ENCODE data around the gene CLASP1. TPM values are rescaled to one million over a fixed set of nuclear protein-coding genes. Genes with fewer than 3 reads are reported as not detected.

Gene CLASP1
- total and polyA plus RNA-seq, 2 experiments from 2014 or later = 16.6 to 56.3 TPM

GRCh38 chr2:121575800-121576199 lies 73.5 kb downstream of the CLASP1 start:
- no peaks in the 10 kb centered on the region for H3K27me3 ChIP-seq (ENCODE audit: insufficient read depth)
- H3K36me3 Mint-ChIP-seq (ENCODE audit: low read depth) = no peaks in the 10 kb centered on the region
- H3K4me2 ChIP-seq = no peak overlapping the region
- no peak for TF ChIP-seq STAT1 (IDR thresholded peaks at IDR 0.05; ENCODE audit: unreplicated experiment)
- TF ChIP-seq CTCF (conservative IDR thresholded peaks at IDR 0.05; ENCODE audit: low read depth in 2 of 2) = no peak
- TF ChIP-seq CREB1 (CRISPR knock-in tag; IDR thresholded peaks at IDR 0.05; ENCODE audit: low read depth) = no peak
- no peak for TF ChIP-seq EZH2 (IDR thresholded peaks at IDR 0.05; ENCODE audit: low read depth, unreplicated experiment)
- no peak for TF ChIP-seq NANOG (IDR thresholded peaks at IDR 0.05; ENCODE audit: borderline replicate concordance)
- no peak for TF ChIP-seq ZNF114 (CRISPR knock-in tag; IDR thresholded peaks at IDR 0.05)
- TF ChIP-seq EZH2phosphoT487 (IDR thresholded peaks at IDR 0.05; ENCODE audit: unreplicated experiment) = no peak
- no peak for TF ChIP-seq POLR2AphosphoS5 (IDR thresholded peaks at IDR 0.05; ENCODE audit: low read depth)
- no peak for TF ChIP-seq ZNF462 (CRISPR knock-in tag; IDR thresholded peaks at IDR 0.05)
- TF ChIP-seq JUNB (IDR thresholded peaks at IDR 0.05; ENCODE audit: unreplicated experiment) = no peak
- H3K79me2 ChIP-seq (replicated peaks; ENCODE audit: insufficient read depth) = peaks cover 66% of the 10 kb centered on the region
- no peaks in the 10 kb centered on the region for H3K9me3 Mint-ChIP-seq
- H3K27me3 Mint-ChIP-seq (ENCODE audit: insufficient read depth, low read depth, poor library complexity) = peaks cover 1% of the 10 kb centered on the region
- H3F3A ChIP-seq (replicated peaks; ENCODE audit: low read depth) = no peaks in the 10 kb centered on the region
- no peaks in the 10 kb centered on the region for H3K9me2 ChIP-seq (ENCODE audit: insufficient read depth)
- H3K4me1 Mint-ChIP-seq = peaks cover 29% of the 10 kb centered on the region
- H3K4me1 ChIP-seq (ENCODE audit: insufficient read depth) = peaks cover 34% of the 10 kb centered on the region
- H3K27ac Mint-ChIP-seq = no peak overlapping the region
- H3K4me3 ChIP-seq = no peak overlapping the region
- no peaks in the 10 kb centered on the region for H3K36me3 ChIP-seq (ENCODE audit: insufficient read depth)
- ATAC-seq = no peak
- no peak for DNase-seq (ENCODE audit: low spot score)
- peaks cover 14% of the 10 kb centered on the region for H4K20me1 ChIP-seq (replicated peaks; ENCODE audit: insufficient read depth)
- H3K4me3 Mint-ChIP-seq = no peak overlapping the region
- no peak overlapping the region for H3K27ac ChIP-seq (ENCODE audit: low read depth)
- no peak overlapping the region for H2AFZ ChIP-seq
